Measurements from ENCODE around the gene MAP3K10. TPM values are rescaled to one million over a fixed set of nuclear protein-coding genes. Genes with fewer than 3 reads are reported as not detected.

The MAP3K10 gene
- total RNA-seq, 1 experiment from 2014 or later = 11.8 TPM

DNA sequence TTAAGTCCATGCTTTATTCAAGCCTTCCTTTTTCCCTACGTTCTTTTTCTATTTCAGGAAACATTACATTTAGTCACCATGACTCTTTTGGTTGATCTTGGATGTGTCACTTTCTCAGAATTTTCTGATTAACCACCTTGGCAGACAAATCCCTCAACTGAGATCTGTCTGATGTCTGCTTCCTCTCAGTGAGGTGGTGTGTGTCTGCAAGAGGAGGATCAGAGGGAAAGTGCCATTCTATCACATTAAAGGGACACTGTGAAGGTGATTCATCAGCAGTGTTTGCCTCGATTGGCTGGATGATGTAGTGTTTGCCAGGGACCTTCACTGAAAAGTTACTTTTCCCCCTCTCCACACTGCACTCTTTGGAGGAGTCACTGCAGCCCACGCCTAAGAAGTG lies 38.3 kb downstream of the MAP3K10 start:
- DNase-seq = no peak
- TF ChIP-seq, protein P1, sequence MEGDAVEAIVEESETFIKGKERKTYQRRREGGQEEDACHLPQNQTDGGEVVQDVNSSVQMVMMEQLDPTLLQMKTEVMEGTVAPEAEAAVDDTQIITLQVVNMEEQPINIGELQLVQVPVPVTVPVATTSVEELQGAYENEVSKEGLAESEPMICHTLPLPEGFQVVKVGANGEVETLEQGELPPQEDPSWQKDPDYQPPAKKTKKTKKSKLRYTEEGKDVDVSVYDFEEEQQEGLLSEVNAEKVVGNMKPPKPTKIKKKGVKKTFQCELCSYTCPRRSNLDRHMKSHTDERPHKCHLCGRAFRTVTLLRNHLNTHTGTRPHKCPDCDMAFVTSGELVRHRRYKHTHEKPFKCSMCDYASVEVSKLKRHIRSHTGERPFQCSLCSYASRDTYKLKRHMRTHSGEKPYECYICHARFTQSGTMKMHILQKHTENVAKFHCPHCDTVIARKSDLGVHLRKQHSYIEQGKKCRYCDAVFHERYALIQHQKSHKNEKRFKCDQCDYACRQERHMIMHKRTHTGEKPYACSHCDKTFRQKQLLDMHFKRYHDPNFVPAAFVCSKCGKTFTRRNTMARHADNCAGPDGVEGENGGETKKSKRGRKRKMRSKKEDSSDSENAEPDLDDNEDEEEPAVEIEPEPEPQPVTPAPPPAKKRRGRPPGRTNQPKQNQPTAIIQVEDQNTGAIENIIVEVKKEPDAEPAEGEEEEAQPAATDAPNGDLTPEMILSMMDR (IDR thresholded peaks at IDR 0.05; ENCODE audit: insufficient read depth in 1 of 2, low read depth in 1 of 2, low read length in 1 of 2, severe bottlenecking in 1 of 2, unreplicated experiment in 1 of 2) = no peak
- Histone ChIP-seq H3K36me3 (ENCODE audit: control insufficient read depth, insufficient read depth, low read length) (peaks cover 3% of the 10 kb centered on the region; the same call in 1 of the 2 replicates), H3K4me3 (ENCODE audit: low read depth, low read length) (no peak overlapping the region), H3K27me3 (replicated peaks; ENCODE audit: control insufficient read depth, insufficient read depth, low read length) (no peaks in the 10 kb centered on the region), H3K4me1 (peaks cover 14% of the 10 kb centered on the region; the same call in 1 of the 2 replicates), H3K9me3 (no peaks in the 10 kb centered on the region)
- ChIA-PET POLR2A (no interaction called here), CTCF (no interaction called here)
- no peak overlapping the region for H3K27ac Mint-ChIP-seq (ENCODE audit: unreplicated experiment)
- H3K4me3 Mint-ChIP-seq (ENCODE audit: unreplicated experiment) = no peak overlapping the region
- peaks cover 19% of the 10 kb centered on the region for H3K4me1 Mint-ChIP-seq (ENCODE audit: low read depth, unreplicated experiment)
- H3K9me3 Mint-ChIP-seq (ENCODE audit: unreplicated experiment) = no peaks in the 10 kb centered on the region
- intact Hi-C loops (cut with micrococcal nuclease; ENCODE audit: unreplicated experiment) = no loop called here
- peaks cover 23% of the 10 kb centered on the region for H3K36me3 Mint-ChIP-seq (ENCODE audit: insufficient read depth, unreplicated experiment)
- BruUV-seq (replicated peaks) = no TSS peak
- H3K27me3 Mint-ChIP-seq (ENCODE audit: insufficient read depth, unreplicated experiment) = peaks cover 7% of the 10 kb centered on the region

DNA sequence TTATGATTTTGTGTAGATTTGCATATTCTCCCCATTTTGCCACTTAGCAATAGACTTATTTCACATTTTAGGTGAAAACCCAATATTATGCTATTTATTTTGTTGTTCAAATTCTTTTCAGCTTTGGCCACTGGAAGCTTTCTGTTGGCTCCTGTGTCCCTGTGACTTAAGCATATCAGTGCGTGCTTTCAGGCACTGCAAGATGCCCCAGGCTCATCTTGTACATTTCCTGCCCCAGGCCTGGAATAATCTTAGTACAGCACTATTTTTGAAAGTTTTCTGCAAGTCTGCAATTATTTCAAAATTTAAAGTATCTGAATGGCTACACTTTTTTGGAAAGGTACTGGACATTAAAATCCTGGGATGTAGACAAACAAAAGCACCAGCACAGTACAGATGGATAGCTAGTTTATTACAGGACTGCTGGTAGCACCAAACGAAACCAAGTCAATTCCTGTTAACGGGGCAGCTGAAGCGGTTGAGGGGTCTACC lies 38.7 kb downstream of the MAP3K10 start:
- H3K36me3 Mint-ChIP-seq (ENCODE audit: insufficient read depth, unreplicated experiment) = peaks cover 27% of the 10 kb centered on the region
- peaks cover 3% of the 10 kb centered on the region; the same call in 1 of the 2 replicates for H3K36me3 ChIP-seq (ENCODE audit: control insufficient read depth, insufficient read depth, low read length)
- H3K27me3 Mint-ChIP-seq (ENCODE audit: insufficient read depth, unreplicated experiment) = peaks cover 7% of the 10 kb centered on the region
- no peak overlapping the region for H3K4me3 ChIP-seq (ENCODE audit: low read depth, low read length)
- no peak for DNase-seq
- TF ChIP-seq, protein P1 (IDR thresholded peaks at IDR 0.05; ENCODE audit: insufficient read depth in 1 of 2, low read depth in 1 of 2, low read length in 1 of 2, severe bottlenecking in 1 of 2, unreplicated experiment in 1 of 2) = no peak
- no TSS peak for BruUV-seq (replicated peaks)
- no peaks in the 10 kb centered on the region for H3K9me3 ChIP-seq
- no peak overlapping the region for H3K27ac Mint-ChIP-seq (ENCODE audit: unreplicated experiment)
- H3K4me1 ChIP-seq = peaks cover 14% of the 10 kb centered on the region; the same call in 1 of the 2 replicates
- peaks cover 19% of the 10 kb centered on the region for H3K4me1 Mint-ChIP-seq (ENCODE audit: low read depth, unreplicated experiment)
- POLR2A ChIA-PET = no interaction called here
- H3K9me3 Mint-ChIP-seq (ENCODE audit: unreplicated experiment) = no peaks in the 10 kb centered on the region
- CTCF ChIA-PET = no interaction called here
- no peaks in the 10 kb centered on the region for H3K27me3 ChIP-seq (replicated peaks; ENCODE audit: control insufficient read depth, insufficient read depth, low read length)
- H3K4me3 Mint-ChIP-seq (ENCODE audit: unreplicated experiment) = no peak overlapping the region
- intact Hi-C loops (cut with micrococcal nuclease; ENCODE audit: unreplicated experiment) = no loop called here

DNA sequence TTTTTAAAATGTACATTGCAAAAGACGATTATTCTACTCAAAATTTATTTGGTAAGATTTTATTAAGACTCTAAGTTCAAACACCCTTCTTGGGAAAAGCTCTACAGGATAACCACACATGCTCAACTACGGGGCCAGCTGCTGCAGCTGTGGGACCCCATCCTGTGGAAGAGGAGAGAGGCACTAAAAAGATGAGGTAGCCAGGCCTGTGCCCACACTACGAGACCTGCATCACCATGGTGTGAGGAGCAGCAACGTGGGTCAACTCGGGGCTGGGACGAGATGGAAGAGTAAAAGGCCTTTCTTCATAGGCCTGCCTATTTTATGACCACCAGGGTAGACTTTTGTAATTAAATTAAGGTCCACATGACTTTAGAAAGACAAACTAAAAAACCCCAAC lies 39.8 kb downstream of the MAP3K10 start:
- Mint-ChIP-seq H3K27me3 (ENCODE audit: insufficient read depth, unreplicated experiment) (peaks cover 3% of the 10 kb centered on the region), H3K4me3 (ENCODE audit: unreplicated experiment) (no peak overlapping the region), H3K4me1 (ENCODE audit: low read depth, unreplicated experiment) (peaks cover 10% of the 10 kb centered on the region), H3K9me3 (ENCODE audit: unreplicated experiment) (no peaks in the 10 kb centered on the region), H3K36me3 (ENCODE audit: insufficient read depth, unreplicated experiment) (peaks cover 21% of the 10 kb centered on the region), H3K27ac (ENCODE audit: unreplicated experiment) (no peak overlapping the region)
- DNase-seq = no peak
- POLR2A ChIA-PET = no interaction called here
- Histone ChIP-seq H3K4me1 (peaks cover 8% of the 10 kb centered on the region; the same call in 1 of the 2 replicates), H3K27me3 (replicated peaks; ENCODE audit: control insufficient read depth, insufficient read depth, low read length) (no peaks in the 10 kb centered on the region), H3K36me3 (ENCODE audit: control insufficient read depth, insufficient read depth, low read length) (peaks cover 4% of the 10 kb centered on the region; the same call in 1 of the 2 replicates), H3K4me3 (ENCODE audit: low read depth, low read length) (no peak overlapping the region), H3K9me3 (no peaks in the 10 kb centered on the region)
- TF ChIP-seq, protein P1 (IDR thresholded peaks at IDR 0.05; ENCODE audit: insufficient read depth in 1 of 2, low read depth in 1 of 2, low read length in 1 of 2, severe bottlenecking in 1 of 2, unreplicated experiment in 1 of 2) = no peak
- intact Hi-C loops (cut with micrococcal nuclease; ENCODE audit: unreplicated experiment) = no loop called here
- no TSS peak for BruUV-seq (replicated peaks)
- CTCF ChIA-PET = no interaction called here

Measured in Caco-2 (cell line).